Measurements from ENCODE around the gene RYR2.

RYR2 gene

GRCh38 chr1:237792149-237792548, 750.2 kb downstream of the RYR2 start:
- H3K9ac ChIP-seq (ENCODE audit: low read length in 2 of 2), result no peak overlapping the region
- H3K27ac ChIP-seq (ENCODE audit: low read length), result no peak overlapping the region
- peaks cover 4 to 26% of the 10 kb centered on the region in 2 donors for H3K36me3 ChIP-seq (ENCODE audit: control insufficient read depth in 2 of 2, insufficient read depth in 2 of 2, low read length in 2 of 2)
- no peaks in the 10 kb centered on the region for H3K27me3 ChIP-seq (ENCODE audit: control insufficient read depth in 1 of 2, insufficient read depth in 2 of 2, low read length in 2 of 2)
- H3K4me3 ChIP-seq (ENCODE audit: low read length in 2 of 2), result no peak overlapping the region
- H3K9me3 ChIP-seq (ENCODE audit: control insufficient read depth in 2 of 2, low read length in 2 of 2), result no peaks in the 10 kb centered on the region
- no peaks in the 10 kb centered on the region for H3K4me1 ChIP-seq (ENCODE audit: control insufficient read depth, insufficient read depth, low read length)

GRCh38 chr1:237792726-237793125, 750.7 kb downstream of the RYR2 start:
- H3K27ac ChIP-seq (ENCODE audit: low read length), result no peak overlapping the region
- H3K27me3 ChIP-seq (ENCODE audit: control insufficient read depth in 1 of 2, insufficient read depth in 2 of 2, low read length in 2 of 2), result no peaks in the 10 kb centered on the region
- no peaks in the 10 kb centered on the region for H3K9me3 ChIP-seq (ENCODE audit: control insufficient read depth in 2 of 2, low read length in 2 of 2)
- H3K9ac ChIP-seq (ENCODE audit: low read length in 2 of 2), result no peak overlapping the region
- peaks cover 4 to 26% of the 10 kb centered on the region in 2 donors for H3K36me3 ChIP-seq (ENCODE audit: control insufficient read depth in 2 of 2, insufficient read depth in 2 of 2, low read length in 2 of 2)
- no peak overlapping the region for H3K4me3 ChIP-seq (ENCODE audit: low read length in 2 of 2)
- no peaks in the 10 kb centered on the region for H3K4me1 ChIP-seq (ENCODE audit: control insufficient read depth, insufficient read depth, low read length)

- Histone ChIP-seq H3K4me1 (ENCODE audit: control insufficient read depth, insufficient read depth, low read length) (no peaks in the 10 kb centered on the region), H3K9me3 (ENCODE audit: control insufficient read depth in 2 of 2, low read length in 2 of 2) (no peaks in the 10 kb centered on the region), H3K36me3 (ENCODE audit: control insufficient read depth in 2 of 2, insufficient read depth in 2 of 2, low read length in 2 of 2) (peaks cover 4 to 24% of the 10 kb centered on the region in 2 donors), H3K27me3 (ENCODE audit: control insufficient read depth in 1 of 2, insufficient read depth in 2 of 2, low read length in 2 of 2) (no peaks in the 10 kb centered on the region), H3K9ac (ENCODE audit: low read length in 2 of 2) (no peak overlapping the region), H3K4me3 (ENCODE audit: low read length in 2 of 2) (no peak overlapping the region), H3K27ac (ENCODE audit: low read length) (no peak overlapping the region)
Measured at GRCh38 chr1:237794071-237794470, 752.1 kb downstream of the RYR2 start.

DNA sequence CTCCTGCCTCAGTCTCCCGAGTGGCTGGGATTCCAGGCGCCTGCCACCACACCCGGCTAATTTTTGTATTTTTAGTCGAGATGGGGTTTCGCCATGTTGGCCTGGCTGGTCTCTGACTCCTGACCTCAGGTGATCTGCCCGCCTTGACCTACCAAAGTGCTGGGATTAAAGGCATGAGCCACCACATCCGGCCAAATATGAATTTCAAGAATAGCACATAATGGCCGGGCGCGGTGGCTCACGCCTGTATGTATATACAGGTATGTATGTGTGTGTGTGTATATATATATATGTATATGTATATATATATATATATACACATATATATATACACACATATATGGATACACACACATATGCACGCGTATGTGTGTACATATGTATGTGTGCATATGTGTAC, 753.6 kb downstream of the RYR2 start:
- Histone ChIP-seq H3K9ac (ENCODE audit: low read length in 2 of 2) (no peak overlapping the region), H3K36me3 (ENCODE audit: control insufficient read depth in 2 of 2, insufficient read depth in 2 of 2, low read length in 2 of 2) (peaks cover 4 to 20% of the 10 kb centered on the region in 2 donors), H3K9me3 (ENCODE audit: control insufficient read depth in 2 of 2, low read length in 2 of 2) (no peaks in the 10 kb centered on the region), H3K4me3 (ENCODE audit: low read length in 2 of 2) (no peak overlapping the region), H3K27me3 (ENCODE audit: control insufficient read depth in 1 of 2, insufficient read depth in 2 of 2, low read length in 2 of 2) (no peaks in the 10 kb centered on the region), H3K4me1 (ENCODE audit: control insufficient read depth, insufficient read depth, low read length) (no peaks in the 10 kb centered on the region), H3K27ac (ENCODE audit: low read length) (no peak overlapping the region)

DNA sequence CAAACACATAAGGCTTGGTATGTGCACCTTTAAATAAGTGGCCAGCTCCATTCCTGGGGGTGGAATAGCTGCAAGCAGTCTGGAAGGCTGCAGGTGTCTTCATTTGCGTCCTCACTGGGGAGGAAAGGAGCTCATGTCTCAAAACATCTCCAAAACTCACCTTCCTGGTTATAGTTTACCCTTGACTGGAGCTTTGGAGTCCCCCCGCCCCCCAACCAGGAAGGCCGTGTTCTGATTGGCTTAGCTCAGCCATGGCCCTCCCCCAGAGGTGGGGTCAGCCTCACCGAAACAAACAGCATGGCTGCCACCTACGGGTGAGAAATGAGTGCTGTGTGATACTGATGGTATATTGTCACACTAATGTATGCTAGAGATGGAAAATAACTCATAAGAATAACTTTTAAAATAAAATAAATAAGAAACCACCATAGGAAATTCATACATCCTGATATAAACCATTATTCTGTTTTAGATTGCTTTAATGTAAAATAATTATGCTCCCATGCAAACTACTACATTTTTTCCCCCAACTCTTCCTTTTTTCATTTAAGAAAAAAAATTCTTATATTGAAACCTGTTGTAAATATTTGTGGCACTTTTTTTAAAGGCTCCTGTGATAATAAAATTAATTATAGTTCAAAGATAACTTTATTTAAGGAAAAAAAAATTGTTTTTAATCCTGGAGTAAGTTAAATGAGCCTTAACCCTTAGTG, 757.9 kb downstream of the RYR2 start:
- Histone ChIP-seq H3K4me3 (ENCODE audit: low read length in 2 of 2) (no peak overlapping the region), H3K27me3 (ENCODE audit: control insufficient read depth in 1 of 2, insufficient read depth in 2 of 2, low read length in 2 of 2) (no peaks in the 10 kb centered on the region), H3K4me1 (ENCODE audit: control insufficient read depth, insufficient read depth, low read length) (no peaks in the 10 kb centered on the region), H3K36me3 (ENCODE audit: control insufficient read depth in 2 of 2, insufficient read depth in 2 of 2, low read length in 2 of 2) (peaks cover 0 to 5% of the 10 kb centered on the region in 2 donors), H3K9me3 (ENCODE audit: control insufficient read depth in 2 of 2, low read length in 2 of 2) (no peaks in the 10 kb centered on the region), H3K27ac (ENCODE audit: low read length) (no peak overlapping the region), H3K9ac (ENCODE audit: low read length in 2 of 2) (no peak overlapping the region)

DNA sequence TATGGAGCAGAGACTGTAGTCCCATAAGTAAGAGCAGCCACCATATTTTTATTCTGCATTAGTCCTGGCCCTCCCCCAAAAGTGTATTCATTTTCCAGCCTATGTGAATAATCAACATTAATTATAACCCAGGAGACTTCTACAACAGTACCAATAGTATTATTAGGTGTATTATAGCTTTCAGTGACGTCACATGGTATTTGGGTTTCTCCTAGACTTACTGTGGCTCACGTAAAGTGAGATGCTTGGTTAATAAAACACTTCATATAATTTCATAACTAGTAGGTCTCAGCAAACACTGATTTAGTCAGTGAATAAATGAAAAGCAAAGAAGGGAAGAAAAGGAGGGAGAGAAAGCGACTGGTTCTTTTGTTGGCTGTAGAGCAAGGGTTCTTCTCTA, 762.5 kb downstream of the RYR2 start:
- H3K9ac ChIP-seq (ENCODE audit: low read length in 2 of 2), result no peak overlapping the region
- H3K27me3 ChIP-seq (ENCODE audit: control insufficient read depth in 1 of 2, insufficient read depth in 2 of 2, low read length in 2 of 2), result no peaks in the 10 kb centered on the region
- no peak overlapping the region for H3K4me3 ChIP-seq (ENCODE audit: low read length in 2 of 2)
- H3K9me3 ChIP-seq (ENCODE audit: control insufficient read depth in 2 of 2, low read length in 2 of 2), result no peaks in the 10 kb centered on the region
- H3K27ac ChIP-seq (ENCODE audit: low read length), result no peak overlapping the region
- H3K36me3 ChIP-seq (ENCODE audit: control insufficient read depth in 2 of 2, insufficient read depth in 2 of 2, low read length in 2 of 2), result peaks cover 0 to 3% of the 10 kb centered on the region in 2 donors
- H3K4me1 ChIP-seq (ENCODE audit: control insufficient read depth, insufficient read depth, low read length), result no peaks in the 10 kb centered on the region

DNA sequence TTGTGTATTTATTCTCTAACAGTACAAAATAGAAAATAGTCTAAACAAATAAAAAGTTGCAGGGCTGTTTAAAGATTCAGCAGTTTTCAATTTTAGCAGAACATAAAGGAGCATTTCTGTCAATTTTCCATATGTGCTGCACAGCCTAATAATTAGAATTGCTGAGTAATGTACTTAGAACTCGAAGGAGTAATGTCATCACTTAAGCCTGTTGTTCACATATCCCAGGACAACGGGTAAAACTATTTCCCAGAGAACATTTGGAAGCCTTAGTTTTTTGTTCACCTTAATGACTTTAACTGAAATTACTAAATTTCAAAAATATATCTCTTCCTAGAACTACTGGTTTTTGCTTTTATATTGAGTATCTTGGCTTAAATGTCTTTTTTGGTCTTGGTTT, 767.1 kb downstream of the RYR2 start:
- H3K27me3 ChIP-seq (ENCODE audit: control insufficient read depth in 1 of 2, insufficient read depth in 2 of 2, low read length in 2 of 2), result no peaks in the 10 kb centered on the region
- H3K9me3 ChIP-seq (ENCODE audit: control insufficient read depth in 2 of 2, low read length in 2 of 2), result no peaks in the 10 kb centered on the region
- no peaks in the 10 kb centered on the region for H3K4me1 ChIP-seq (ENCODE audit: control insufficient read depth, insufficient read depth, low read length)
- H3K9ac ChIP-seq (ENCODE audit: low read length in 2 of 2), result no peak overlapping the region
- no peak overlapping the region for H3K4me3 ChIP-seq (ENCODE audit: low read length in 2 of 2)
- H3K36me3 ChIP-seq (ENCODE audit: control insufficient read depth in 2 of 2, insufficient read depth in 2 of 2, low read length in 2 of 2), result no peaks in the 10 kb centered on the region
- no peak overlapping the region for H3K27ac ChIP-seq (ENCODE audit: low read length)

DNA sequence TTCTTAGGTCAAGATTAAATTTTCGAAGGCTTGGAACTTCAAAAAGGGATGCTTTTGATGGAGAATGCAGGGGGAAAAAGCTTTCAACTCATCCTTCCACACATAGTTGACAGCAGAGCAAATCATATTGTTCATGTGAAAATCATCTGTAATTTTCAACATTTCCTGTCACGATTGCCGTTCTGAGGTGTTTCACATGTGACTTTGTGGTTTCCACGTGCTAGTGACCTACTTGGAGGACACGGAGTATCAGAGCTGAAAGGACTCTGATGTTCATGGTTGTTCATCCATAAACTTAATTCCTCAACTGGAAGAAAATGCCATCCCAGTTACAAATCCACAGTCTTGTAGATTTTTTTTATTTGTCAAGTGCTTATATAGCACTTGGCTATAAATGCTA, 769.6 kb downstream of the RYR2 start:
- Histone ChIP-seq H3K4me1 (ENCODE audit: control insufficient read depth, insufficient read depth, low read length) (no peaks in the 10 kb centered on the region), H3K9me3 (ENCODE audit: control insufficient read depth in 2 of 2, low read length in 2 of 2) (no peaks in the 10 kb centered on the region), H3K36me3 (ENCODE audit: control insufficient read depth in 2 of 2, insufficient read depth in 2 of 2, low read length in 2 of 2) (no peaks in the 10 kb centered on the region), H3K4me3 (ENCODE audit: low read length in 2 of 2) (no peak overlapping the region), H3K9ac (ENCODE audit: low read length in 2 of 2) (no peak overlapping the region), H3K27me3 (ENCODE audit: control insufficient read depth in 1 of 2, insufficient read depth in 2 of 2, low read length in 2 of 2) (no peaks in the 10 kb centered on the region), H3K27ac (ENCODE audit: low read length) (no peak overlapping the region)

DNA sequence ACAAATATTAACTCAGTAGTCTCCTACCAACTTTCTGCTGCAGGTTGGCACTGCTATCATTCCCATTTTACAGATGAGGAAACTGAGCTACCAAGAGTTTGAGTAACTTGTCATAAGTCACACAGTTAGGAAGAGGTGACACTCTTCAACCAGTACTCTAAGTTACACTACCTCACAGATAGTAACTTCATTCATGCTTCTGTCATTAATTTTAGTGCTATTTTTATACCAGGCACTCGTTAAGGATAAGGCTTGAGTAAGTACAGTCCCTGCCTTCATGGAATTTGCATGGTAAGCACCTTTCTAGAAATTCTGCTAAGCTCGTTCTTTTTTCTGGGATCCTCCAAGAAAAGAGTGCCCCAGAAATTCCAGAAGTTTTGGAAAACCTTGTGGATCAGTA, 770.1 kb downstream of the RYR2 start:
- Histone ChIP-seq H3K27ac (ENCODE audit: low read length) (no peak overlapping the region), H3K36me3 (ENCODE audit: control insufficient read depth in 2 of 2, insufficient read depth in 2 of 2, low read length in 2 of 2) (no peaks in the 10 kb centered on the region), H3K4me1 (ENCODE audit: control insufficient read depth, insufficient read depth, low read length) (no peaks in the 10 kb centered on the region), H3K27me3 (ENCODE audit: control insufficient read depth in 1 of 2, insufficient read depth in 2 of 2, low read length in 2 of 2) (no peaks in the 10 kb centered on the region), H3K4me3 (ENCODE audit: low read length in 2 of 2) (no peak overlapping the region), H3K9me3 (ENCODE audit: control insufficient read depth in 2 of 2, low read length in 2 of 2) (no peaks in the 10 kb centered on the region), H3K9ac (ENCODE audit: low read length in 2 of 2) (no peak overlapping the region)

DNA sequence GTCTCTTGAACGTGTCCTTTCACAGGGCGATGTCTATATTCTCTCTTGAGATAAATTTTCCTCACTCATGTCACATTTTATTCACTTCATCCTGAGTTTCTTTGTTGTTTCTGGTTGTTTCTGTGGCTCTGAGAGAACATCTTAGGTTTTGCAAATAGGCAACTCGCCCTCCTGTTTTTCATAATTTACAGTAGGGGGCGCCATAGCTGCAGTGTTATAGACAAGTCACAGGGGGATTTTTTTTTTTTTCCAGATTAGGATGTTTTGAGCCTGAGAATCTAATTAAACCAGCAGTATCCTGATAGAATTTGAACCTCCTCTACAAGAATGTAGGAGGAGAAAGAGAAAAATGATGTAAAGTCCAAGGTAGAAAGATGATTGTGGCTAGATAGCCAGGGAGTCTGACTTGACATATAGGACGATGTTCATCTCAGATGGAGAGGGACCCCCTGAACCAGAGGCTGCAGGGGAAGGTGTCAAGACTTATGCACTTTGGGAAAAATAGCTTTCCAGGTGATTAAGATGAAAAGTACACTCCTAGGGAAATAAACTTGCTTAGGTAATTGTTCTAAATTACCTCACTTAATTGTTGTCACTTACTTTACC, 772.4 kb downstream of the RYR2 start:
- H3K4me1 ChIP-seq (ENCODE audit: control insufficient read depth, insufficient read depth, low read length), result no peaks in the 10 kb centered on the region

DNA sequence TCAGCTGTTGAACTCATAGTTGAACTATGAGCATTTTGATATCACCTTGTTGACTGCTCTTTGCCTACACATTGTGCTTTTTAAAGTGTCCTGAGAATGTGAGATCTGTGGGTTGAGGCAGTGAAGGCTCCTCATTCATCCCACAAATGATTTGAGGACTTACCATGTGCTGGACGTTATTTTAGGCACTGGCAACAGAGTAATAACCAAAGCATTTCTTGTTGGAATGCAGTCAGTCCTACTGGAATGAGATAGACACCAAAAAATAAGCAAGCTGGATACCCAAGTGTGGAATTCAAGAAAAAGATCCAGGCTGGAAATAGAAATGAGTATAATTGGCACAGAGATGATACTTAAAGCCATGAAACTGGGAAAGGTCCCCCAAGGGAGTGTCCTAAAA, 775.3 kb downstream of the RYR2 start:
- Histone ChIP-seq H3K36me3 (ENCODE audit: control insufficient read depth in 2 of 2, insufficient read depth in 2 of 2, low read length in 2 of 2) (no peaks in the 10 kb centered on the region), H3K9me3 (ENCODE audit: control insufficient read depth in 2 of 2, low read length in 2 of 2) (no peaks in the 10 kb centered on the region), H3K27me3 (ENCODE audit: control insufficient read depth in 1 of 2, insufficient read depth in 2 of 2, low read length in 2 of 2) (no peaks in the 10 kb centered on the region), H3K9ac (ENCODE audit: low read length in 2 of 2) (no peak overlapping the region), H3K27ac (ENCODE audit: low read length) (no peak overlapping the region), H3K4me1 (ENCODE audit: control insufficient read depth, insufficient read depth, low read length) (no peaks in the 10 kb centered on the region), H3K4me3 (ENCODE audit: low read length in 2 of 2) (no peak overlapping the region)

More for the DNA sequence above, 772.4 kb downstream of the RYR2 start:
- H3K9ac ChIP-seq (ENCODE audit: low read length in 2 of 2), result no peak overlapping the region
- H3K9me3 ChIP-seq (ENCODE audit: control insufficient read depth in 2 of 2, low read length in 2 of 2), result no peaks in the 10 kb centered on the region
- no peaks in the 10 kb centered on the region for H3K36me3 ChIP-seq (ENCODE audit: control insufficient read depth in 2 of 2, insufficient read depth in 2 of 2, low read length in 2 of 2)
- no peak overlapping the region for H3K27ac ChIP-seq (ENCODE audit: low read length)
- H3K27me3 ChIP-seq (ENCODE audit: control insufficient read depth in 1 of 2, insufficient read depth in 2 of 2, low read length in 2 of 2), result no peaks in the 10 kb centered on the region
- no peak overlapping the region for H3K4me3 ChIP-seq (ENCODE audit: low read length in 2 of 2)
